Trophoblast cell (in vitro differentiated cells and primary cell): ENCODE data around the gene ATP8A1.

Source experiments
- DNase-seq, 2 donors: peaks; one replicate each; pipeline ENCODE4 v3.0.0-alpha.2; 2016
- H2AFZ ChIP-seq: 2 replicates; pipeline ENCODE4 v1.6.1; 2013; ENCODE audit warnings: low read length, moderate library complexity, mild to moderate bottlenecking; ENCODE audit not compliant: insufficient read depth, poor library complexity
- H2AK5ac ChIP-seq: 2 replicates; pipeline ENCODE4 v1.6.1; 2013; ENCODE audit warnings: mild to moderate bottlenecking, low read length
- H2BK120ac ChIP-seq: 2 replicates; pipeline ENCODE4 v1.6.1; 2013; ENCODE audit warnings: low read length, mild to moderate bottlenecking, moderate library complexity; ENCODE audit not compliant: insufficient read depth, poor library complexity
- H2BK12ac ChIP-seq: 2 replicates; pipeline ENCODE4 v1.6.1; 2013; ENCODE audit warnings: mild to moderate bottlenecking, low read length, moderate library complexity
- H2BK5ac ChIP-seq: 2 replicates; pipeline ENCODE4 v1.6.1; 2013; ENCODE audit warnings: low read length, low read depth, moderate library complexity, mild to moderate bottlenecking; ENCODE audit not compliant: poor library complexity
- H3K14ac ChIP-seq: 2 replicates; pipeline ENCODE4 v1.6.1; 2013; ENCODE audit warnings: mild to moderate bottlenecking, low read length
- H3K18ac ChIP-seq: 2 replicates; pipeline ENCODE4 v1.6.1; 2013; ENCODE audit warnings: mild to moderate bottlenecking, low read length
- H3K23ac ChIP-seq: 2 replicates; pipeline ENCODE4 v1.6.1; 2013; ENCODE audit warnings: low read length
- H3K27ac ChIP-seq: 2 replicates; pipeline ENCODE4 v1.5.1; 2013; ENCODE audit warnings: low read depth, mild to moderate bottlenecking, inconsistent platforms, low read length, moderate library complexity
- H3K27me3 ChIP-seq: 2 replicates; pipeline ENCODE4 v1.6.1; 2013; ENCODE audit warnings: inconsistent platforms, mild to moderate bottlenecking, low read length, moderate library complexity; ENCODE audit not compliant: insufficient read depth
- H3K36me3 ChIP-seq, 2 experiments: 1 replicate in 1 of 2; 2 replicates in 1 of 2; pipeline ENCODE4 v1.6.1; 2013; ENCODE audit warnings: low read length in 2 of 2, mild to moderate bottlenecking in 2 of 2, moderate library complexity in 1 of 2; ENCODE audit not compliant: insufficient read depth in 2 of 2, control insufficient read depth in 1 of 2
- H3K4ac ChIP-seq: 2 replicates; pipeline ENCODE4 v1.6.1; 2013; ENCODE audit warnings: low read depth, mild to moderate bottlenecking, low read length, moderate library complexity
- H3K4me1 ChIP-seq, 2 experiments: 1 replicate in 1 of 2; 2 replicates in 1 of 2; pipeline ENCODE4 v1.6.1; 2013; ENCODE audit warnings: low read length in 2 of 2, mild to moderate bottlenecking in 2 of 2, moderate library complexity in 1 of 2; ENCODE audit not compliant: insufficient read depth in 2 of 2, control insufficient read depth in 1 of 2
- H3K4me2 ChIP-seq: 2 replicates; pipeline ENCODE4 v1.6.1; 2013; ENCODE audit warnings: inconsistent platforms, mild to moderate bottlenecking, low read length, moderate library complexity
- H3K4me3 ChIP-seq: 2 replicates; pipeline ENCODE4 v1.5.1; 2013; ENCODE audit warnings: mild to moderate bottlenecking, low read depth, low read length, inconsistent platforms
- H3K79me1 ChIP-seq: one replicate; pipeline ENCODE4 v1.6.1; 2013; ENCODE audit warnings: low read length
- H3K79me2 ChIP-seq: 2 replicates; pipeline ENCODE4 v1.6.1; 2013; ENCODE audit warnings: low read length, mild to moderate bottlenecking; ENCODE audit not compliant: control insufficient read depth, insufficient read depth, poor library complexity
- H3K9ac ChIP-seq: 2 replicates; pipeline ENCODE4 v1.6.1; 2013; ENCODE audit warnings: mild to moderate bottlenecking, low read length
- H3K9me3 ChIP-seq: 2 replicates; pipeline ENCODE4 v1.6.1; 2013; ENCODE audit warnings: low read depth, mild to moderate bottlenecking, control low read depth, inconsistent platforms, low read length; ENCODE audit not compliant: insufficient read depth
- H4K12ac ChIP-seq: 2 replicates; pipeline ENCODE4 v1.6.1; 2013; ENCODE audit warnings: low read depth, mild to moderate bottlenecking, low read length, moderate library complexity
- H4K8ac ChIP-seq: 2 replicates; pipeline ENCODE4 v1.6.1; 2013; ENCODE audit warnings: low read depth, mild to moderate bottlenecking, low read length, moderate library complexity
- H4K91ac ChIP-seq: one replicate; pipeline ENCODE4 v1.6.1; 2013; ENCODE audit warnings: low read depth, mild to moderate bottlenecking, low read length, moderate library complexity
- WGBS: extraction: QIAGEN DNeasy Blood & Tissue Kit; methylation state at CpG from one replicate; pipeline ENCODE4 v1.1.7; 2013; ENCODE audit warnings: missing lambda C conversion rate; ENCODE audit not compliant: insufficient read length, insufficient coverage; ENCODE audit errors: extremely low coverage; 5-methylcytosine and 5-hydroxymethylcytosine counted together

The ATP8A1 gene

DNA sequence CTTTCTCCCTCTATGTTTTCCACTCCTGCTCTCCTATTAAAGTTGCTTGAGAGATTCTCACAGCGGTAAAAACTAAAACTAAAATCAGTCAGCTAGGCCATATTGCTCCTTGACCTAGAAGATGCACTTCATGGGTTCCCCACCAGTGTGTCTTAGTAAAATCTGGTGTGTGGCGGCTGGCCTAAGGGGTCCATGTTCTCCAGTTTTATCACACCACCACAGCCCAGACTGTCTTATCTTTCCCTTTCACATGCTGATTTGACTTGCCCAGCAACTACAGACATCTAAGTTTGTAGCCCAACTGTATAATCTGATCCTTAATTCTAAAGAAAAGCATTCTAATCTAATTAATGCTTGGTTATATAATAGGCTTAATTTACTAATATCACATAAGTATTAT lies 68.0 kb downstream of the ATP8A1 start:
- Histone ChIP-seq H2BK120ac (no peak overlapping the region), H2AK5ac (no peak overlapping the region), H3K18ac (no peak overlapping the region), H3K36me3 (no peaks in the 10 kb centered on the region), H2AFZ (no peak overlapping the region), H4K12ac (no peak overlapping the region), H2BK12ac (no peak overlapping the region), H3K4me3 (no peak overlapping the region), H3K4ac (no peak overlapping the region), H3K27ac (no peak overlapping the region), H3K4me1 (no peaks in the 10 kb centered on the region), H3K79me2 (no peaks in the 10 kb centered on the region), H3K23ac (no peak overlapping the region), H3K14ac (no peak overlapping the region), H3K9ac (no peak overlapping the region), H2BK5ac (no peak overlapping the region), H4K91ac (no peak overlapping the region), H3K27me3 (no peaks in the 10 kb centered on the region), H3K9me3 (no peaks in the 10 kb centered on the region), H3K4me2 (no peak overlapping the region), H4K8ac (no peak overlapping the region), H3K79me1 (no peaks in the 10 kb centered on the region)
- no peak for DNase-seq
- WGBS = no CpG with 5 or more reads among the region's 2 CpGs

DNA sequence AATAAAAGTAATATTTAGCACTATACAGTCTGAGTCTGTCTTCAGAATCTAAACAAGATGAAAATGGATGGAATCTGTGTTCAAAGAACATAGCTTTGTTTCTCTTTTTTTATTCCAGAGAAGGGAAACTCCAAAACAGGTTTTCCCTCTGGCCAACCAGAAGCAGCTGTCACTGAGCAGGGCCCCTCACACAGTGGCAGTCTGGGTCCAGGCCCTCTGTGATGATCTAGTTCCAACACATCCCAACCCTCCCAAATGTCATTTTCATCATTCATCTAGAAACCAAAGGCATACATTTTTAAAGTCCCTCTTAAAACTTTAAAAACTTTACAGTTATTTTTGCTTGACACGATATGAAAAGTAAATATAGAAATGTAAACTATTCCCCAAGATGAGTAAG lies 70.1 kb downstream of the ATP8A1 start:
- no peaks in the 10 kb centered on the region for H3K36me3 ChIP-seq
- WGBS = no CpG with 5 or more reads among the region's 1 CpG
- H3K4ac ChIP-seq = no peak overlapping the region
- H3K79me2 ChIP-seq = no peaks in the 10 kb centered on the region
- no peaks in the 10 kb centered on the region for H3K9me3 ChIP-seq
- H2BK120ac ChIP-seq = no peak overlapping the region
- H3K18ac ChIP-seq = no peak overlapping the region
- no peak overlapping the region for H2BK12ac ChIP-seq
- no peak overlapping the region for H3K23ac ChIP-seq
- H2AK5ac ChIP-seq = no peak overlapping the region
- H3K4me3 ChIP-seq = no peak overlapping the region
- H4K8ac ChIP-seq = no peak overlapping the region
- H3K9ac ChIP-seq = no peak overlapping the region
- no peak overlapping the region for H2BK5ac ChIP-seq
- no peak overlapping the region for H2AFZ ChIP-seq
- no peak overlapping the region for H3K14ac ChIP-seq
- no peaks in the 10 kb centered on the region for H3K4me1 ChIP-seq
- no peak overlapping the region for H3K27ac ChIP-seq
- H3K79me1 ChIP-seq = no peaks in the 10 kb centered on the region
- H3K27me3 ChIP-seq = no peaks in the 10 kb centered on the region
- DNase-seq = no peak
- H4K12ac ChIP-seq = no peak overlapping the region
- no peak overlapping the region for H4K91ac ChIP-seq
- H3K4me2 ChIP-seq = no peak overlapping the region

DNA sequence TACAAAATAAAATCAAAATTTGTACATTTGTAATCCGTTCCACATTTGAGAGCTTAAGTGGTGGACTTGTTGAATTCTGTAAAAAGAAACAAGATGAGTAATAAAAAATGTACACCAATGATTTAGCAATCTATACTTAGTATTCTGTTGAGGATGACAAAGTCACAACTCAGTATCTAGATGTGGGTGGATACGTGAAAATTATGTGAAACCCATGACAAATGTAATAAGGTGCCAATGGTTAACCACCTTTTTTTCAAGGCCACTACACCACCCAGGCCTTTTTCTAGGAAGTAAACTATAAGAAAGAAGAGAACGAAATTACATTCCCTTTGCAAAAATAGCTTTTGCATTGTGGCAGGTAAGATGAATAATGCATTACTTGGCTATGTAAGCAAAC lies 77.0 kb downstream of the ATP8A1 start:
- H3K18ac ChIP-seq = no peak overlapping the region
- no peak overlapping the region for H4K8ac ChIP-seq
- H3K9me3 ChIP-seq = no peaks in the 10 kb centered on the region
- H3K79me1 ChIP-seq = no peaks in the 10 kb centered on the region
- no peak overlapping the region for H3K4ac ChIP-seq
- H3K4me1 ChIP-seq = no peaks in the 10 kb centered on the region
- no peak overlapping the region for H3K9ac ChIP-seq
- H4K12ac ChIP-seq = no peak overlapping the region
- H4K91ac ChIP-seq = no peak overlapping the region
- no peak overlapping the region for H3K23ac ChIP-seq
- H3K36me3 ChIP-seq = no peaks in the 10 kb centered on the region
- no peak overlapping the region for H2BK12ac ChIP-seq
- no CpG with 5 or more reads among the region's 3 CpGs for WGBS
- H3K14ac ChIP-seq = no peak overlapping the region
- H3K79me2 ChIP-seq = no peaks in the 10 kb centered on the region
- H2AK5ac ChIP-seq = no peak overlapping the region
- H2BK5ac ChIP-seq = no peak overlapping the region
- no peak overlapping the region for H2AFZ ChIP-seq
- H3K4me2 ChIP-seq = no peak overlapping the region
- no peaks in the 10 kb centered on the region for H3K27me3 ChIP-seq
- H2BK120ac ChIP-seq = no peak overlapping the region
- H3K4me3 ChIP-seq = no peak overlapping the region
- H3K27ac ChIP-seq = no peak overlapping the region
- DNase-seq = no peak

DNA sequence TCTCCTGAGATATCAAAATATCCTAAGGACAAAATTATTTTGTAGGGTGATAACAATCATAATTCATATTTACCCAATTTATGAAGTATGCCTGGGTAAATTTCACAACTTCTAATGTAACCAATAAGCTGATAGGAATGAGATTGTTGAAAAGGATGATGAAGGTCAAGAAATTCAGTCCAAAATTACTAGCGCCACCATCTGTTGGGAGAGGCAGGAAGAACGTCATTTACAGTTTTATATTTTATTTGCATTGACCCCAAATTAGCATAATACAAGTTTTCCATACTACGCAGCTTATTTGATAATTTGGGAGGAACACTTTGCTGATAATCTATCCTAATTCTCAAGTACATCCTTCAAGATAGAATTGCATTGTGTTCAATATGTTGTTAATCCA lies 78.7 kb downstream of the ATP8A1 start:
- no peaks in the 10 kb centered on the region for H3K79me2 ChIP-seq
- no peaks in the 10 kb centered on the region for H3K36me3 ChIP-seq
- H3K27me3 ChIP-seq = no peaks in the 10 kb centered on the region
- H4K91ac ChIP-seq = no peak overlapping the region
- H3K18ac ChIP-seq = no peak overlapping the region
- no peak overlapping the region for H2BK120ac ChIP-seq
- H3K9ac ChIP-seq = no peak overlapping the region
- no peak overlapping the region for H3K4me2 ChIP-seq
- no peak overlapping the region for H3K4ac ChIP-seq
- H3K27ac ChIP-seq = no peak overlapping the region
- no CpG with 5 or more reads among the region's 3 CpGs for WGBS
- H3K79me1 ChIP-seq = no peaks in the 10 kb centered on the region
- no peak for DNase-seq
- H3K23ac ChIP-seq = no peak overlapping the region
- H3K14ac ChIP-seq = no peak overlapping the region
- H3K4me1 ChIP-seq = no peaks in the 10 kb centered on the region
- no peak overlapping the region for H2BK12ac ChIP-seq
- H4K12ac ChIP-seq = no peak overlapping the region
- no peak overlapping the region for H2AK5ac ChIP-seq
- H3K9me3 ChIP-seq = no peaks in the 10 kb centered on the region
- no peak overlapping the region for H2AFZ ChIP-seq
- H4K8ac ChIP-seq = no peak overlapping the region
- no peak overlapping the region for H3K4me3 ChIP-seq
- no peak overlapping the region for H2BK5ac ChIP-seq
